ENCODE results near the gene CARHSP1. TPM values are rescaled to one million over a fixed set of nuclear protein-coding genes. Genes with fewer than 3 reads are reported as not detected.
A peak's percentile ranks its signal among the peaks of the same experiment; 100 is the strongest.
"Not testable (repeated sequence)": the region's sequence is repeated elsewhere in the genome, so short reads cannot be mapped to it uniquely, and the experiment has no call there.

CARHSP1 gene
- 10 to 100 TPM; 20.0 to 79.2 (median 67.4) TPM for total RNA-seq

GRCh38 chr16:8868416-8869211 is at the start of gene CARHSP1:
Gene CARHSP1 (minus strand): TSS chr16:8869006. CDS start chr16:8859328, 9,678 bp downstream.
- H3K27me3 ChIP-seq, result no peaks in the 10 kb centered on the region

DNA sequence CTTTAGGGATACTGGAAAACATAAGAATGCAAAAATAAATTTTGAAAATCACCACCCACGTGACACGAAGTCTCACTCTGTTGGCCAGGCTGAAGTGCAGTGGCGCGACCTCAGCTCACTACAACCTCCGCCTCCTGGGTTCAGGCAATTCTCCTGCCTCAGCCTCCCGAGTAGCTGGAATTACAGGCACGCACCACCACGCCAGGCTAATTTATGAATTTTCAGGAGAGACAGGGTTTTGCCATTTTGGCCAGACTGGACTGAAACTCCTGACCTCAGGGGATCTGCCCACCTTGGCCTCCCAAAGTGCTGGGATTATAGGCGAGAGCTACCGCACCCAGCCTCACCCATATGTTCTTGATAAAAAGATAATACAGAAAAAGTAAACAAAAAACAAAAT is 48.5 kb upstream of the CARHSP1 start:
- H3K9me3 ChIP-seq; DNase-seq; H3K36me3 ChIP-seq; H3K4me1 ChIP-seq; H3K27me3 ChIP-seq; H3K27ac ChIP-seq; intact Hi-C loops (cut with DNase I; ENCODE audit: low total_unique reads); H3K4me3 ChIP-seq: not testable (repeated sequence)

More at GRCh38 chr16:8868416-8869211, at the start of gene CARHSP1:
- H3K27ac ChIP-seq, result peak within 1 kb of the TSS; percentile 80 to 86
- H3K36me3 ChIP-seq, result no peaks in the 10 kb centered on the region
- intact Hi-C loops (cut with DNase I; ENCODE audit: low total_unique reads), result no loop called here
- DNase-seq, result peak; percentile 82 to 84
- H3K9me3 ChIP-seq, result no peaks in the 10 kb centered on the region
- H3K4me1 ChIP-seq, result peaks cover 0 to 36% of the 10 kb centered on the region in 2 donors
- peak; percentile 29 to 62 for TF ChIP-seq POLR2A (IDR thresholded peaks at IDR 0.05)
- TF ChIP-seq, protein P1, sequence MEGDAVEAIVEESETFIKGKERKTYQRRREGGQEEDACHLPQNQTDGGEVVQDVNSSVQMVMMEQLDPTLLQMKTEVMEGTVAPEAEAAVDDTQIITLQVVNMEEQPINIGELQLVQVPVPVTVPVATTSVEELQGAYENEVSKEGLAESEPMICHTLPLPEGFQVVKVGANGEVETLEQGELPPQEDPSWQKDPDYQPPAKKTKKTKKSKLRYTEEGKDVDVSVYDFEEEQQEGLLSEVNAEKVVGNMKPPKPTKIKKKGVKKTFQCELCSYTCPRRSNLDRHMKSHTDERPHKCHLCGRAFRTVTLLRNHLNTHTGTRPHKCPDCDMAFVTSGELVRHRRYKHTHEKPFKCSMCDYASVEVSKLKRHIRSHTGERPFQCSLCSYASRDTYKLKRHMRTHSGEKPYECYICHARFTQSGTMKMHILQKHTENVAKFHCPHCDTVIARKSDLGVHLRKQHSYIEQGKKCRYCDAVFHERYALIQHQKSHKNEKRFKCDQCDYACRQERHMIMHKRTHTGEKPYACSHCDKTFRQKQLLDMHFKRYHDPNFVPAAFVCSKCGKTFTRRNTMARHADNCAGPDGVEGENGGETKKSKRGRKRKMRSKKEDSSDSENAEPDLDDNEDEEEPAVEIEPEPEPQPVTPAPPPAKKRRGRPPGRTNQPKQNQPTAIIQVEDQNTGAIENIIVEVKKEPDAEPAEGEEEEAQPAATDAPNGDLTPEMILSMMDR (IDR thresholded peaks at IDR 0.05), result no peak
- peak within 1 kb of the TSS; percentile 46 to 75 for H3K4me3 ChIP-seq

DNA sequence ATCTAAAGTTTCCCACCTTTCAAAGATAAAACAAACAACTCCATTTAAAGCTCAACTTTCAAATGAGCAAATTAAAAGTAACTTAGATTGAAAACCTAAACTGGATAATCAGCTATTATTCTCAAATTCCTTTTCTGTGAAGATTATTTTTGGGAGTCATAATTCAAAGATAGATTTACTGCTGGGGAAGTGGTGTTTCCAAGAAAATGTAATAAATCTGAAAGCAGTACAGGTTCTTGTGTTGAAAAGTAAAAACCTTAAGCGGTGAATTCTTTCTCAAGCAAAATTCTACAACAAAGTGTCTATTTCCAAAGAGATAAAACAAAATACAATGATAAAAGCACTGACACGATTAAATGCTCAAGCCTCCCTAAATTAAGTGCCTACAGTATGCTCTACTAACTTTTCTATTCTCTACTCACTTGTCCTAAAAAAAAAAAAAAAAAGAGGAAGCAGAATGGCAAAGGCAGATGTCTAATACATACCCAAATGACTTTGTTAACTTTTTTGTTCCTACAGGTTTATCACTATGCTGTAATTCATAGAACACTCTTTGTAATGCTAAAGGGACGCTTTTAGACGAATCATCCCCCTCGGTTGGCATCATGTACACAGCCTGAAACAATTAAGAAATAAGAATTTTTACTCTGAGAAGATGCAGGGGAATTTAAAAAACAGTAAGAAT is 47.9 kb upstream of the CARHSP1 start:
- H3K27ac ChIP-seq, result no peak overlapping the region
- no peak overlapping the region for H3K4me3 ChIP-seq
- no peak for DNase-seq
- TF ChIP-seq POLR2A (IDR thresholded peaks at IDR 0.05), result no peak
- TF ChIP-seq, protein P1 (IDR thresholded peaks at IDR 0.05), result no peak
- H3K4me1 ChIP-seq, result no peaks in the 10 kb centered on the region
- intact Hi-C loops (cut with DNase I; ENCODE audit: low total_unique reads), result no loop called here
- no peaks in the 10 kb centered on the region for H3K9me3 ChIP-seq
- H3K36me3 ChIP-seq, result no peaks in the 10 kb centered on the region
- no peaks in the 10 kb centered on the region for H3K27me3 ChIP-seq

GRCh38 chr16:8915722-8916301 is 47.0 kb upstream of the CARHSP1 start:
- H3K27me3 ChIP-seq, result no peaks in the 10 kb centered on the region
- intact Hi-C loops (cut with DNase I; ENCODE audit: low total_unique reads), result no loop called here
- TF ChIP-seq POLR2A (IDR thresholded peaks at IDR 0.05), result no peak
- TF ChIP-seq, protein P1 (IDR thresholded peaks at IDR 0.05), result no peak
- H3K4me3 ChIP-seq, result no peak overlapping the region
- H3K36me3 ChIP-seq, result no peaks in the 10 kb centered on the region
- no peak for DNase-seq
- H3K27ac ChIP-seq, result no peak overlapping the region
- no peaks in the 10 kb centered on the region for H3K4me1 ChIP-seq
- no peaks in the 10 kb centered on the region for H3K9me3 ChIP-seq

DNA sequence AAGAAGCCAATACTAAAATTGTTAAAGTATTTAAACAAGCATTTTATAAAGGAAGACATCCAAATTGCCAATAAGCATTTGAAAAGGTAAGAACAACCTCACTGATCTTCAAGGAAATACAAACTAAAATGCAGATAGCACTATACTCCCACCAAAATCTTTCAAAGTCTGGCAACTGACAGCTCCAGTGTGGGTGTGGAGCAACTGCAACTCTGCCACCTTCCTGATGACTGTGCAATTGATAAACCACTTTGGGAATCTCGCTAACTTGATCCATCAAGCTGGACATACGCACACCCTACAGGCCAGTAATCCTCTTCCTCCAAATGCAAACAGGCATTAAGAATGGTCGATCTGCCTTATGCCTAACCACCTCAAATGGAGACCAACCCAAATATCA is 45.3 kb upstream of the CARHSP1 start:
- Histone ChIP-seq H3K36me3 (no peaks in the 10 kb centered on the region), H3K27ac (no peak overlapping the region), H3K27me3 (no peaks in the 10 kb centered on the region), H3K9me3 (no peaks in the 10 kb centered on the region), H3K4me1 (no peaks in the 10 kb centered on the region), H3K4me3 (no peak overlapping the region)
- TF ChIP-seq POLR2A (IDR thresholded peaks at IDR 0.05), result no peak
- TF ChIP-seq, protein P1 (IDR thresholded peaks at IDR 0.05), result no peak
- no peak for DNase-seq
- intact Hi-C loops (cut with DNase I; ENCODE audit: low total_unique reads), result no loop called here

Measured in uterus (tissue), 4 donors.